Left renal pelvis (tissue), 4 donors: ENCODE results near the gene TAS2R42. TPM values are rescaled to one million over a fixed set of nuclear protein-coding genes. Genes with fewer than 3 reads are reported as not detected.
A peak's percentile ranks its signal among the peaks of the same experiment; 100 is the strongest.

ENCODE experiments used
- DNase-seq, 4 donors: peaks; one replicate each; pipeline ENCODE4 v3.0.0-alpha.2; 2013; ENCODE audit warnings: low read depth in 4 of 4, low spot score in 3 of 4
- polyA plus RNA-seq, 4 donors: library from polyadenylated mRNA; unstranded; fragments of 120-200 nt; gene quantifications; one replicate each; pipeline ENCODE4 v1.2.1, GENCODE V29; 2013; ENCODE audit not compliant: insufficient read length in 4 of 4

Gene TAS2R42, protein sequence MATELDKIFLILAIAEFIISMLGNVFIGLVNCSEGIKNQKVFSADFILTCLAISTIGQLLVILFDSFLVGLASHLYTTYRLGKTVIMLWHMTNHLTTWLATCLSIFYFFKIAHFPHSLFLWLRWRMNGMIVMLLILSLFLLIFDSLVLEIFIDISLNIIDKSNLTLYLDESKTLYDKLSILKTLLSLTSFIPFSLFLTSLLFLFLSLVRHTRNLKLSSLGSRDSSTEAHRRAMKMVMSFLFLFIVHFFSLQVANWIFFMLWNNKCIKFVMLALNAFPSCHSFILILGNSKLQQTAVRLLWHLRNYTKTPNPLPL
- not detected for polyA plus RNA-seq

- DNase-seq: no peak
These were observed at the start of gene TAS2R42 for GRCh38 chr12:11186837-11187236. TSS of gene TAS2R42 (minus strand) at chr12:11186937. CDS start at chr12:11186937, 0 bp downstream.

GRCh38 chr12:11233532-11233931 is 46.8 kb upstream of the TAS2R42 start:
- DNase-seq: no peak

DNA sequence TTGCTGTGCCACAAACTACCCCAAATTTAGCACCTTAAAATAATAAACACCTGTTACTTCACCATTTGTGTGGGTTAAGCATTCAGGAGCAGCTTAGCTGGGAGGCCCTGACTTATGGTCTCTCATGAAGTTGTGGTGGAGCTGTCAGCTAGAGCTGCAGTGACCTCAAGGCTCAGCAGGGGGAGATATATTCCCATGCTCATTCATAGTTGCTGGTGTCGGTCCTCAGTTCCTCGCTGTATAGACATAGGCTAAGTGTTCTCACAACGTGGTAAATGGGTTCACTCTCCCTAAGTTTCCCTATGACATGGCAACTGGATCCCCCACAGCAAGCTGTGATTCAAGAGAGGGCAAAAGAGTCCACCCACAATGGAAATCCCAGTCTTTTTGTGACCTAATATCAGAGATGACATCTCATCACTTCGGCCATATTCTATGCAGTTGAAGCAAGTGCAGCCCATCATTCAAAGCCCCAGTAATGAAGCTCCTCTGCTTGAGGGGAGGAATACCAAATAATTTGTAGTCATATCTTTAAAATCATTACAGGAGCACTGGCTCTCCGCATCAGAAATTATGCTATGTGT is 41.7 kb upstream of the TAS2R42 start:
- DNase-seq: peak in 1 of 4 donors; percentile 7

DNA sequence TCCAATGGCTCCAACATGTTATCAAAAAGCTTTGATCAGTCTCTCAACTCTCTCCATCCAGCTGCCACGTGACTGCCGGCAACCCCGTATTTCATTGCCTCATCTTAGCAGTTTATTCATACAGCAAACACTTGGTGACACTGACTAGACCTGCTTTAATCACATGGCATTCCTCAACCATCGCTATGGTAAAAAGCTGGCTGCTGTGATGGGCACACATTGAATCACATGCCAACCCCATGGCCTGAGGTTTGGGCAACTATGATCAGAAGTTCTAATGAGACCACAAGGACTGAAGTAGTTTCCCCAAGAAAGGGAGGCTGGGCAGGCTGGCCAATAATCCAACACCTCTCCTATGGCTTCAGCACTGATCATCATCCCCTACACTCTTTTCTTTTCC is 40.6 kb upstream of the TAS2R42 start:
- no peak for DNase-seq

DNA sequence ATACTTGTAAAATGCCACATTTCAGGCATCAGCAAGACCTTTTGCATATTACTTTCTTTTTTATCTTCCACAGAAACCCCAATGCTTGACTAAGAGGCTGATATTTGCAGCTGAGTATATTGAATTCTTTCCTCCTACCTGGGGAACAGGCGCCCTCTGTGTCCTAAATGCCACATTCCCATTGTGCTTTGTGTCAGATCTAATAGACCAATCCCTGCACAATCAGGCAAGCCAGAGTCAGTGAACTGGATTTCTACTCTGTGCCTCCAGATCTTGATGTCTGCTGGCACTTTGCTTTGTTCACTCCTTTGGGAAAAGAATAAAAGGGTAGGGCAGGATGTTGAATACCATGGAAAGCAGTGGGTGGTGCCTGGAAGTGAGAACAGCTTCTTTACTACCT is 22.4 kb upstream of the TAS2R42 start:
- no peak for DNase-seq

GRCh38 chr12:11204173-11204572 is 17.4 kb upstream of the TAS2R42 start:
- no peak for DNase-seq

GRCh38 chr12:11202811-11203210 is 16.1 kb upstream of the TAS2R42 start:
- no peak for DNase-seq

- DNase-seq: no peak
These were observed 3.7 kb downstream of the TAS2R42 start for GRCh38 chr12:11183011-11183410.

- no peak for DNase-seq
These were observed 4.2 kb downstream of the TAS2R42 start for GRCh38 chr12:11182529-11182928.

GRCh38 chr12:11178250-11178649 is 8.5 kb downstream of the TAS2R42 start:
- no peak for DNase-seq

DNA sequence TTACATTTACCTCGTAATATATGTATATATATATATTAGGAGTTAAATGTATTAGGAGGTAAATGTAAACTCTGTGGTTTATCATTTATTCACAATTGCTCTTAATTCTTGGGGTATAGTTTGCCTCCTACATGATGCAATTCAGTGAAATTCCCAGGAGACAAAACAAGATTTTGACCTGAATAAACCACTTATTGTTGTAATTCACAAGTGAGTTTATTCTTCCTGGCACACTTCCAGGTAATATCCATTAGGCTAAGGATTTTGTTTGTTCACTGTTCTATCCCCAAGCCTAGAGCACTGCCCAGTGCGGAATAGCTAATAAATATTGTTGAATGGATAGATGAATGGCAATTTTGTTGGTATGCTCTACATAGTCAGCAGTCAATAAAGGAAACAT is 12.7 kb downstream of the TAS2R42 start:
- DNase-seq: no peak

DNA sequence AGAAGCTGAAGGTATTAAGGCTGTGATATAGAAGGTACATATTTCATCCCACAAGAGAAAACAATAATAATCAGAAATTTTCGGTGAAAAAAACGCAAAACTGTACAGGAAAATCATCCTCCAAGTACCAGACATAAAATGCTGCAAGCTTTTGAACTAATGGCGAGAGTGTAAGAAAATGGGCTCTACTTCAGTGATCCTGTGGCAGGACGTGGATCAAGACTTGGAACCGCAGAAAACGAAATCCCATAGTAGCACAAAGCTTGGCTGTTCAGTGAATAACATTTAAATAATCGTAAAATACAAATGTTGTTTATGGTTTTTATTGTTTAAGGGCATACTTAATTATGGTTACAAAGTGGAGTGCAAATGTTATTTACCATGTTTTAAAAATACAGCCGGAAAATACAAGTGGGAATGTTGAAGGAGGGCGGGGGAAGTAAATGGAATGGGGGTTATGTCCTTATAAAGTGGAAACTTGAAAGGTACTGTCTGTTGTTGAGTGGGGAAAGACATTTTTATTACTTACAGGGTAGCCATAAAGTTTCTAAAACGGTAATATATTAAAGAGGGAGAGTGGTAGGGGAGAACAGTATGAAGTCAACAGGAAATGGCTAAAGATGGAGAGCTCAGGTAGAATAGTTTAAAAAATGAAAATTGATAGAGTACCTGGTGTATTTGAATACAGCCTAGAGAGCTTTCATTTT is 14.6 kb downstream of the TAS2R42 start:
- peak; percentile 30 to 53 (median 34) for DNase-seq

GRCh38 chr12:11171145-11171968 is 15.4 kb downstream of the TAS2R42 start, which contains the start of gene SMIM10L1:
TSS of gene SMIM10L1 (plus strand) at chr12:11171194. CDS start at chr12:11171357, 163 bp downstream.
- DNase-seq: peak; percentile 83 to 92 (median 88)

DNA sequence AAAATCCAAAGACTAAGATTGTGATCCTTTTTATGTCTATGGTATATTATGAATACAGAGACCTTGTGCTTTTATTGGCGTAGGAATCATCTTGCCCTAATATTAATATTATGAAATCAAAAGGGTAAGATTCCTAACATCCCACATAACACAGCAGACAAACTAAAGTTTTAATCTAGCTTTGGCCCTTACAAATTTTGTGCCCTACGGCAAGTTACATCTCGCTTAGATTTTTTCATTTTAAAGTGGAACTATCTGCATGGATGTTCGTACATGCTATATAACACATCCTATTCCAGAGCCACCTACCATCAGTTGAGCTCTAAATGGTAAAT is 16.0 kb downstream of the TAS2R42 start:
- DNase-seq: no peak

DNA sequence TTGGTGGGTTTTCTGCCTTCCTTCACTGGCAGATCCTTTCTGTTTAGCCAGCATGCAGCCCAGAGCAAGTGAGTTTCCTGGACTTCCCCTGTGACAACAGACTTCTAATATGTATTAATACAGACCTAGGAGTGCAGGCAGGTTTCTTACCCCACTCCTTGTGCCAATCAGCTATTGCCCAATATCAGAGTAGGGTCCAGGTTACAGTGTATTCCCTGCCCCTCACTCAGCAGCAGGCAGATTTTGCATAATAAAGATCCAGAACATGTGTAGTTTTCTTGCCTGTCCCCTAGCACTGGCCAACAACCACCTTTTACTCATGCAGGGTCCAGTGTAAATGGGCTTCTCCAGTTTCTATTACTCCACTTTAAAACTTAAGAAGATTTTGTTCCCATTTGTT is 20.4 kb downstream of the TAS2R42 start:
- no peak for DNase-seq

GRCh38 chr12:11164384-11164783 is 22.4 kb downstream of the TAS2R42 start:
- DNase-seq: no peak

DNA sequence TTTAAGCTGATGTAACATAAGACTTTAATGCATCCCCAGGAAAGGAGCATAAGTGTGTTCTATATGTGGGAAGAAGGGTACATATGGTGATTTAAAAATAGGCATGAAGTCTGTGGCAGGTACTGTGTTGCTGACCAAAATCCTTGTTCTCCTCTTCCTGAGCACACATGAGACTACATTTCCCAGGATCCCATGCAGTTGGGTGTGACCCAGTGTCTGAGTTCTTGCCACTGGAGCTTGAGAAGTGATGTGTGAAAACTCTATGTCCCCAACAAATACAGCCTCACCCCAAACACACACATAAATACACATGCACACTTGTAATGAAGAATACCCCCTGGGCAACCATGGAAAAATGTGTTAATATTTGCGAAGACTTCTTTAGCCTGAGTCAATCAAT is 24.2 kb downstream of the TAS2R42 start:
- no peak for DNase-seq

GRCh38 chr12:11158885-11159444 is 27.8 kb downstream of the TAS2R42 start:
- DNase-seq: no peak

GRCh38 chr12:11154400-11154925 is 32.3 kb downstream of the TAS2R42 start:
- no peak for DNase-seq

DNA sequence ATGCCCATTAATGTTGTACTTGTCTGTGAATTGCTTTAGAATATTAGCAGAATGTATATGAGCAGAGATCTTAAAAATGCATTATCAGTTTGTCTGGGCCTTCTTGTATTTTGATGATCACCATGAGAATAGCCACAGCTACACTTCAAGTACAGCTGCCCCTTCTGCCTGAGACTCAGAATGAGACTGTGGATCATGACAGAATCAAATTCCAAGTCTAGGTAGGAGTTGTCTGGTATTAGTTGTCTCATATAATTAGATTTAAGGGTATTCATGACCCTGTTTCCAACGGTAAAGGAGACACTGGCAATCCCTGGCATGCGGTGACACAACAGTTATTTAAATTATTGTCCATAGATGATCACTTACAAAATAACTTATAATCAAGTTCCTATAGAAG is 34.0 kb downstream of the TAS2R42 start:
- no peak for DNase-seq
